GM23338 (cell line): Measurements from ENCODE around the gene COL15A1. TPM values are rescaled to one million over a fixed set of nuclear protein-coding genes. Genes with fewer than 3 reads are reported as not detected.

Experiments
- ATAC-seq: fragments of 200-7000 bp; cut with Tn5 transposase; 3 replicates; pipeline ENCODE4 v1.9.1; 2020
- DNase-seq: peaks from one replicate; pipeline ENCODE4 v3.0.0-alpha.2; 2015; ENCODE audit warnings: low spot score
- H2AFZ ChIP-seq: fragments of 200-600 bp; sonication (generic); 2 replicates; pipeline ENCODE4 v1.8.0; 2016; ENCODE audit warnings: antibody characterized with exemption, mild to moderate bottlenecking, moderate library complexity
- H3F3A ChIP-seq: fragments of 200-600 bp; sonication (generic); replicated peaks from 2 replicates; pipeline ENCODE4 v1.8.0; 2017; ENCODE audit warnings: antibody characterized with exemption, mixed run types, low read depth
- H3K27ac ChIP-seq: fragments of 200-600 bp; sonication (generic); 2 replicates; pipeline ENCODE4 v1.6.1; 2016; ENCODE audit warnings: low read depth
- H3K27me3 ChIP-seq: fragments of 200-600 bp; sonication (generic); 2 replicates; pipeline ENCODE4 v1.8.0; 2016; ENCODE audit warnings: mild to moderate bottlenecking, mixed run types, moderate library complexity; ENCODE audit not compliant: insufficient read depth
- H3K36me3 ChIP-seq: fragments of 200-600 bp; sonication (generic); 2 replicates; pipeline ENCODE4 v1.8.0; 2016; ENCODE audit warnings: mild to moderate bottlenecking; ENCODE audit not compliant: insufficient read depth
- H3K4me1 ChIP-seq: fragments of 200-600 bp; sonication (generic); 2 replicates; pipeline ENCODE4 v1.8.0; 2016; ENCODE audit warnings: mild to moderate bottlenecking, moderate library complexity; ENCODE audit not compliant: insufficient read depth
- H3K4me2 ChIP-seq: fragments of 200-600 bp; sonication (generic); 2 replicates; pipeline ENCODE4 v1.7.1; 2017; ENCODE audit warnings: mixed run types
- H3K4me3 ChIP-seq: fragments of 200-600 bp; sonication (generic); 2 replicates; pipeline ENCODE4 v1.6.1; 2016; ENCODE audit warnings: mixed run types
- H3K79me2 ChIP-seq: fragments of 200-600 bp; sonication (generic); replicated peaks from 2 replicates; pipeline ENCODE4 v1.8.0; 2017; ENCODE audit warnings: mild to moderate bottlenecking; ENCODE audit not compliant: insufficient read depth
- H3K9me2 ChIP-seq: fragments of 200-600 bp; sonication (generic); 2 replicates; pipeline ENCODE4 v1.8.0; 2017; ENCODE audit not compliant: insufficient read depth
- H4K20me1 ChIP-seq: fragments of 200-600 bp; sonication (generic); replicated peaks from 2 replicates; pipeline ENCODE4 v1.8.0; 2017; ENCODE audit warnings: mild to moderate bottlenecking; ENCODE audit not compliant: insufficient read depth
- H3K27ac Mint-ChIP-seq: 2 replicates; pipeline ENCODE4 v1.8.0; 2020; ENCODE audit warnings: inconsistent platforms, mild to moderate bottlenecking, moderate library complexity, mixed read lengths
- H3K27me3 Mint-ChIP-seq: 3 replicates; pipeline ENCODE4 v1.8.0; 2022; ENCODE audit warnings: low read depth, mild to moderate bottlenecking, moderate library complexity, mixed read lengths, inconsistent platforms; ENCODE audit not compliant: insufficient read depth, poor library complexity
- H3K36me3 Mint-ChIP-seq: 3 replicates; pipeline ENCODE4 v1.8.0; 2021; ENCODE audit warnings: low read depth, mild to moderate bottlenecking, inconsistent platforms, moderate library complexity, mixed read lengths
- H3K4me1 Mint-ChIP-seq: 3 replicates; pipeline ENCODE4 v1.8.0; 2020; ENCODE audit warnings: mild to moderate bottlenecking, inconsistent platforms, mixed read lengths
- H3K4me3 Mint-ChIP-seq: 3 replicates; pipeline ENCODE4 v1.8.0; 2021; ENCODE audit warnings: moderate library complexity, mild to moderate bottlenecking, inconsistent platforms, mixed read lengths
- H3K9me3 Mint-ChIP-seq: 3 replicates; pipeline ENCODE4 v1.8.0; 2020; ENCODE audit warnings: moderate library complexity, mild to moderate bottlenecking, inconsistent platforms, mixed read lengths
- CREB1 ChIP-seq: fragments of 250-450 bp; sonication (Bioruptor Pico); IDR thresholded peaks from 2 replicates; pipeline ENCODE4 v1.5.0; 2020; ENCODE audit warnings: low read depth, mild to moderate bottlenecking, moderate library complexity
- ETS1 ChIP-seq: IDR thresholded peaks from 2 replicates; pipeline ENCODE4 v1.6.1; 2016; ENCODE audit warnings: antibody characterized with exemption
- EZH2 ChIP-seq: fragments of 200-600 bp; sonication (generic); IDR thresholded peaks from one replicate; pipeline ENCODE4 v1.8.0; 2017; ENCODE audit warnings: antibody characterized with exemption, mild to moderate bottlenecking, low read depth; ENCODE audit not compliant: unreplicated experiment
- EZH2phosphoT487 ChIP-seq: fragments of 200-600 bp; sonication (generic); IDR thresholded peaks from one replicate; pipeline ENCODE4 v1.8.1; 2018; ENCODE audit warnings: antibody characterized with exemption; ENCODE audit not compliant: unreplicated experiment
- JUNB ChIP-seq: IDR thresholded peaks from one replicate; pipeline ENCODE4 v1.6.1; 2016; ENCODE audit warnings: antibody characterized with exemption; ENCODE audit not compliant: unreplicated experiment
- POLR2AphosphoS5 ChIP-seq: IDR thresholded peaks from 2 replicates; pipeline ENCODE4 v1.6.1; 2016; ENCODE audit warnings: antibody characterized with exemption, low read depth
- REST ChIP-seq: IDR thresholded peaks from one replicate; pipeline ENCODE4 v1.6.1; 2018; ENCODE audit warnings: antibody characterized with exemption; ENCODE audit not compliant: unreplicated experiment
- STAT1 ChIP-seq: IDR thresholded peaks from one replicate; pipeline ENCODE4 v1.6.1; 2016; ENCODE audit warnings: antibody characterized with exemption; ENCODE audit not compliant: unreplicated experiment
- ZNF114 ChIP-seq: fragments of 250-450 bp; sonication (Bioruptor Pico); IDR thresholded peaks from 2 replicates; pipeline ENCODE4 v1.5.0; 2020; ENCODE audit warnings: mild to moderate bottlenecking, moderate library complexity
- ZNF331 ChIP-seq: fragments of 250-450 bp; sonication (Bioruptor Pico); IDR thresholded peaks from 2 replicates; pipeline ENCODE4 v1.5.0; 2020; ENCODE audit warnings: low read depth, mild to moderate bottlenecking, moderate library complexity
- ZNF462 ChIP-seq: fragments of 250-450 bp; sonication (Bioruptor Pico); IDR thresholded peaks from 2 replicates; pipeline ENCODE4 v1.5.0; 2020; ENCODE audit warnings: mild to moderate bottlenecking, moderate library complexity
- polyA plus RNA-seq: library from polyadenylated mRNA; unstranded; fragments of >200 nt; fragmentation: Nextera tagmentation; extraction: Ambion mirVana; gene quantifications from 2 replicates; pipeline ENCODE4 v1.2.1, GENCODE V29; 2016
- total RNA-seq: library from RNA; depleted of rRNA; stranded (reverse); fragments of >200 nt; shearing (Covaris generic); gene quantifications from 2 replicates; pipeline ENCODE4 v1.2.3, GENCODE V29; 2014

COL15A1 gene
- total and polyA plus RNA-seq, 2 experiments from 2014 or later = 0.17 to 0.18 TPM

DNA sequence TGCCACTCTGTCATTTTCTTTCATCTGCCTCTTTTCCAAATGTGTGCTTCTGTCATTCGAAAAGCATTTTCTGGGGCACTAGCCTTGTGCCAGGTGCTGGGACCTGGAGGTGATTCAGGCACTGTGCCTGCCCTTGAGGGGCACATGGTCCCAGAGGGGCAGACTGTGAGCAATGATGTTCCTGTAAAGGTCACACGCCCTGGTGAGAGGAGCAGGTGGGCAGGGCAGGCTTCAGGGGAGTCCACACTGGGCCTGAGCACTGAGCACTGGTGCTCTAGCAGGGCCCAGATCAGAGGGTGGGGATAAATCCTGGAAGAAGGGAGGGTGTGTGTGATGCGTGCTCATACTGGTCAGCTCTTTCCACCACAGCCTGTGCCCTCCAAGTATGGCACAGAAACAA, 77.8 kb downstream of the COL15A1 start:
- Histone ChIP-seq H4K20me1 (no peaks in the 10 kb centered on the region), H3K27ac (no peak overlapping the region), H3F3A (no peaks in the 10 kb centered on the region), H3K79me2 (no peaks in the 10 kb centered on the region), H3K36me3 (no peaks in the 10 kb centered on the region), H3K4me1 (no peaks in the 10 kb centered on the region), H3K9me2 (peaks cover 17% of the 10 kb centered on the region; the same call in 1 of the 2 replicates), H3K4me2 (no peak overlapping the region), H3K27me3 (no peaks in the 10 kb centered on the region), H3K4me3 (no peak overlapping the region), H2AFZ (no peak overlapping the region)
- no peak for DNase-seq
- Mint-ChIP-seq H3K9me3 (peaks cover 3% of the 10 kb centered on the region), H3K4me3 (no peak overlapping the region), H3K36me3 (no peaks in the 10 kb centered on the region), H3K27ac (no peak overlapping the region), H3K4me1 (no peaks in the 10 kb centered on the region; the same call in 2 of the 3 replicates), H3K27me3 (peaks cover 4% of the 10 kb centered on the region)
- no peak for ATAC-seq
- no peak for TF ChIP-seq JUNB
- no peak for TF ChIP-seq POLR2AphosphoS5
- no peak for TF ChIP-seq ETS1
- no peak for TF ChIP-seq ZNF331 (CRISPR knock-in tag)
- no peak for TF ChIP-seq ZNF462 (CRISPR knock-in tag)

- Histone ChIP-seq H3K27ac (no peak overlapping the region), H3F3A (no peaks in the 10 kb centered on the region), H4K20me1 (no peaks in the 10 kb centered on the region), H3K4me2 (no peak overlapping the region), H2AFZ (no peak overlapping the region), H3K27me3 (no peaks in the 10 kb centered on the region), H3K4me3 (no peak overlapping the region), H3K79me2 (no peaks in the 10 kb centered on the region), H3K36me3 (no peaks in the 10 kb centered on the region), H3K4me1 (no peaks in the 10 kb centered on the region), H3K9me2 (0 out of 2 replicates have a peak, but pooled peaks cover 7% of the 10 kb centered on the region)
- Mint-ChIP-seq H3K27ac (no peak overlapping the region), H3K36me3 (no peaks in the 10 kb centered on the region), H3K4me3 (no peak overlapping the region), H3K9me3 (peaks cover 6% of the 10 kb centered on the region), H3K4me1 (no peaks in the 10 kb centered on the region; the same call in 2 of the 3 replicates), H3K27me3 (peaks cover 4% of the 10 kb centered on the region)
- DNase-seq (no peak), ATAC-seq (no peak)
- TF ChIP-seq ZNF114 (no peak), POLR2AphosphoS5 (no peak), STAT1 (no peak), EZH2 (no peak), EZH2phosphoT487 (no peak), CREB1 (CRISPR knock-in tag) (no peak), REST (no peak), JUNB (no peak)
Measured at GRCh38 chr9:99023231-99023630, 79.5 kb downstream of the COL15A1 start.
